ENCODE measurements around the gene ACRBP.

Gene ACRBP

GRCh38 chr12:6607751-6608591, 39.3 kb downstream of the ACRBP start:
- CTCF ChIA-PET = no interaction called here
- H3K27ac ChIP-seq = peak overlapping the region; percentile 89
- DNase-seq (ENCODE audit: low spot score) = peak; percentile 84
- POLR2A ChIA-PET (ENCODE audit: low non-redundant PET) = interaction anchor here (0.5 to 0.6 kb wide), 2 partner anchors 13 to 81 kb away, joined by 3 to 7 read pairs; partner anchors contain the start of gene ZNF384
- TF ChIP-seq CTCF (conservative IDR thresholded peaks at IDR 0.05; ENCODE audit: low read depth) = no peak

GRCh38 chr12:6606331-6607131, 40.7 kb downstream of the ACRBP start:
- H3K27ac ChIP-seq = peak overlapping the region; percentile 89
- ChIA-PET POLR2A (ENCODE audit: low non-redundant PET) (interaction anchor here (0.5 to 0.7 kb wide), 4 partner anchors 32 to 231 kb away, joined by 3 to 4 read pairs (median 3); partner anchors contain the start of gene COPS7A), CTCF (interaction anchor here (0.7 kb wide), 1 partner anchor 219 kb away, joined by 3 read pairs; no protein-coding TSS in a partner anchor)
- no peak for TF ChIP-seq CTCF (conservative IDR thresholded peaks at IDR 0.05; ENCODE audit: low read depth)
- no peak for DNase-seq (ENCODE audit: low spot score)

GRCh38 chr12:6605421-6606330, 41.6 kb downstream of the ACRBP start:
- DNase-seq (ENCODE audit: low spot score) = peak; percentile 33
- ChIA-PET POLR2A (ENCODE audit: low non-redundant PET) (interaction anchor here (0.5 kb wide), 1 partner anchor 33 kb away, joined by 4 read pairs; no protein-coding TSS in a partner anchor), CTCF (interaction anchor here (0.6 to 0.7 kb wide), 2 partner anchors 30 to 219 kb away, joined by 3 read pairs; no protein-coding TSS in a partner anchor)
- TF ChIP-seq CTCF (conservative IDR thresholded peaks at IDR 0.05; ENCODE audit: low read depth) = no peak
- H3K27ac ChIP-seq = peak overlapping the region; percentile 89

GRCh38 chr12:6604259-6605029, 42.8 kb downstream of the ACRBP start:
- H3K27ac ChIP-seq = peak overlapping the region; percentile 65
- ChIA-PET CTCF (interaction anchor here (0.6 kb wide), 1 partner anchor 106 kb away, joined by 4 read pairs; no protein-coding TSS in a partner anchor), POLR2A (ENCODE audit: low non-redundant PET) (no interaction called here)
- DNase-seq (ENCODE audit: low spot score) = no peak
- TF ChIP-seq CTCF (conservative IDR thresholded peaks at IDR 0.05; ENCODE audit: low read depth) = no peak

GRCh38 chr12:6603095-6603567, 44.1 kb downstream of the ACRBP start:
- peak overlapping the region; percentile 65 for H3K27ac ChIP-seq

More at GRCh38 chr12:6603095-6603567, 44.1 kb downstream of the ACRBP start:
- ChIA-PET POLR2A (ENCODE audit: low non-redundant PET) (no interaction called here), CTCF (interaction anchor here (0.9 kb wide), 1 partner anchor 46 kb away, joined by 4 read pairs; no protein-coding TSS in a partner anchor)
- TF ChIP-seq CTCF (conservative IDR thresholded peaks at IDR 0.05; ENCODE audit: low read depth) = no peak
- DNase-seq (ENCODE audit: low spot score) = no peak
